AG04450 (cell line): ENCODE results near the gene AAGAB. TPM values are rescaled to one million over a fixed set of nuclear protein-coding genes. Genes with fewer than 3 reads are reported as not detected.

Experiments
- CTCF ChIA-PET: fragments of 300-600, 350-600 bp; formaldehyde crosslinking; extraction: SDS; loops from one replicate; lab custom pipeline; 2022; ENCODE audit warnings: antibody characterized with exemption, inconsistent platforms; lab: Charles Lee
- POLR2A ChIA-PET: fragments of 350-600 bp; formaldehyde crosslinking; extraction: SDS; loops from one replicate; lab custom pipeline; 2021; ENCODE audit warnings: antibody characterized with exemption, inconsistent platforms; lab: Yijun Ruan, JAX
- DNase-seq: peaks from one replicate; pipeline ENCODE4 v3.0.0-alpha.2; 2011; ENCODE audit warnings: low read depth, low spot score
- H3K27ac ChIP-seq: one replicate; pipeline ENCODE4 v1.5.1; 2012; ENCODE audit warnings: low read depth, low read length, control low read depth
- H3K27me3 ChIP-seq: one replicate; pipeline ENCODE4 v1.6.0; 2012; ENCODE audit warnings: low read length; ENCODE audit not compliant: control insufficient read depth, insufficient read depth
- H3K4me3 ChIP-seq: 2 replicates; pipeline ENCODE4 v1.5.1; 2011; ENCODE audit warnings: mild to moderate bottlenecking, low read depth, low read length, control low read depth
- H3K9me3 ChIP-seq: 2 replicates; pipeline ENCODE4 v1.5.1; 2012; ENCODE audit warnings: low read length; ENCODE audit not compliant: control insufficient read depth, insufficient read depth
- polyA plus RNA-seq: library from polyadenylated mRNA; depleted of rRNA; stranded (reverse); fragments of >200 nt; gene quantifications from 2 replicates; pipeline ENCODE4 v1.2.3, GENCODE V29; 2011
- TF ChIP-seq, protein P1 (sequence below): IDR thresholded peaks from 2 replicates; pipeline ENCODE4 v1.5.1; 2011; ENCODE audit warnings: low read depth, low read length, control low read depth, inconsistent platforms

Gene AAGAB
- polyA plus RNA-seq, 1 experiment, result 58.0 TPM

DNA sequence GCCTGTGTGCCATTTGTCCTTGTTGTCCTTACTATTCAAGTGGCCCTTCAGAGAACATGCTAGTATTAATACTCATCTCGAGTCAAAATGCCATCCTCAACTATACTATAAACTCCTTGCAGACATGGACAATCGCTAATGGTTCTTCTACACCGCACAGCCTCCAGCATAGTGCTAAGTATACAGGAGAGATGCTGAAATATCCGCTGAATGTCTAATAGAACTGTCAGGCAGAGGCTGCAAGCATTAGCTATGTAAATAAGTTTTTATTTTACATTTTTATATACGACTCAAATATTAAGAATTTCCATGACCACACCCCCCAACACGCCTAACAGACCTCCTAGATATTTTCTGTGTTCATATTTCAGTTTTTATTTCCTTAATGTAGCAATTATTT is 39.4 kb downstream of the AAGAB start:
- Histone ChIP-seq H3K9me3 (no peaks in the 10 kb centered on the region), H3K27ac (no peak overlapping the region), H3K27me3 (no peaks in the 10 kb centered on the region), H3K4me3 (no peak overlapping the region)
- ChIA-PET POLR2A (interaction anchor here (0.7 kb wide), 1 partner anchor 21 kb away, joined by 3 read pairs; no protein-coding TSS in a partner anchor), CTCF (no interaction called here)
- TF ChIP-seq, protein P1, sequence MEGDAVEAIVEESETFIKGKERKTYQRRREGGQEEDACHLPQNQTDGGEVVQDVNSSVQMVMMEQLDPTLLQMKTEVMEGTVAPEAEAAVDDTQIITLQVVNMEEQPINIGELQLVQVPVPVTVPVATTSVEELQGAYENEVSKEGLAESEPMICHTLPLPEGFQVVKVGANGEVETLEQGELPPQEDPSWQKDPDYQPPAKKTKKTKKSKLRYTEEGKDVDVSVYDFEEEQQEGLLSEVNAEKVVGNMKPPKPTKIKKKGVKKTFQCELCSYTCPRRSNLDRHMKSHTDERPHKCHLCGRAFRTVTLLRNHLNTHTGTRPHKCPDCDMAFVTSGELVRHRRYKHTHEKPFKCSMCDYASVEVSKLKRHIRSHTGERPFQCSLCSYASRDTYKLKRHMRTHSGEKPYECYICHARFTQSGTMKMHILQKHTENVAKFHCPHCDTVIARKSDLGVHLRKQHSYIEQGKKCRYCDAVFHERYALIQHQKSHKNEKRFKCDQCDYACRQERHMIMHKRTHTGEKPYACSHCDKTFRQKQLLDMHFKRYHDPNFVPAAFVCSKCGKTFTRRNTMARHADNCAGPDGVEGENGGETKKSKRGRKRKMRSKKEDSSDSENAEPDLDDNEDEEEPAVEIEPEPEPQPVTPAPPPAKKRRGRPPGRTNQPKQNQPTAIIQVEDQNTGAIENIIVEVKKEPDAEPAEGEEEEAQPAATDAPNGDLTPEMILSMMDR, result no peak
- DNase-seq, result no peak

DNA sequence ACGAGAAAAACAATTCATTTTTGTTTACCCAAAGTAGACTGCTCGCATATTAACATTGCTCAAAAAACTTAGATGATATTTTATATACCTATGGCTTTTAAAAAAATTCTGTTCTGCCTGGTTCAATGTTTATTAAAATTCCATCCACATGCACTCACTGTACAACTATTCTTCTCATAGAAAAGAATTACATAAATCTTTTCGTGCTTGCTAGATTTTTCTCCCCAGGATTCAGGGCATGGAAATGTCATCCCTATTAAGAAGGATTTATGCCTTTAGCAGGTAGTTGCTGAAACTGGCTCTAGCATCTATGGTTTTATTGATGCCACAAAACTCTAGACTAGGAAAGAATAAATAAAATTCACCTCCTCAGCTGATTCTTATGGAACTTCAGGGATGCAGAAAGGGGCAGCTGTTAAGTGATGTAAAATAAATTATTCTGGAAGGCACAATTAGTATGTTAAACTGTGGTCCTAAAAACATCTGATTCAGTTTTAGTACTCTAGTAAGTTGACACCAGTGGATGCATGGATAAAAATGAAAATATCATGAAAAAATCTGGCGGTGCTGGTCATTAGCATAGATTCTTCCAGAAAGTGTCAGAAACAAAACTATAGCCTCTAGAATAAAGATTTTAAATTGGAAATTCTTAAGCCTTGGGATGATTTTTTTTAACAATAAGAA is 41.6 kb downstream of the AAGAB start:
- H3K27me3 ChIP-seq, result no peaks in the 10 kb centered on the region
- TF ChIP-seq, protein P1, result no peak
- no peaks in the 10 kb centered on the region for H3K9me3 ChIP-seq
- POLR2A ChIA-PET, result no interaction called here
- H3K4me3 ChIP-seq, result no peak overlapping the region
- CTCF ChIA-PET, result no interaction called here
- no peak overlapping the region for H3K27ac ChIP-seq
- no peak for DNase-seq

DNA sequence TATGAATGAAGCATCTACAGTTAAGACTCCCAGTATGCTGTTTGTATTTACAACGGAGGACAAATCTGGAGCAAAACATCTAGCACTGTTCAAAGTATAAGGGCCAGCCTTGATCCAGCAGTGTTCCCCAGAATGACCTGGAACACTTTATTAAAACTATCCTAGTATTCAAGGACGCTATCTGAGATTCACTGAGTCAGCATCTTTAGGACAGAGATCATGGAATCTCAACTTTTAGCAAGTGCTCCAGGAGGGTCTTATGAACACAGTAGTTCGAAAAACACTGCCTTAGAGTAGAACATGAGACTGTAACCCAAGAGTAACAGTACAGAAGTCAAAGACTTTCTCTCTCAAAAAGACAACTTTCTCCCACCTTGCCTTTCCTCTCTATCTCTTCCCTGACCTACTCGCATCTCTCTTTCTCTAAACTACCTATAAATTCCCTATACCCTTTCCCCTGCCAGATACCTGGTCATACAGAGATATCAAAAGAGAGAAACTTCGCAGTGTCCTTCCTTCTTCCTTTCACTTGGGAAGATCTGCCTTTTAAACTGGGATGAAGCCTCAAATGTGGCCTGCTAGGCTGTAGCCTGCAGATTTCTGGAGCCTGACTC is 43.8 kb downstream of the AAGAB start:
- no peak overlapping the region for H3K4me3 ChIP-seq
- DNase-seq, result no peak
- POLR2A ChIA-PET, result interaction anchor here (0.6 kb wide), 1 partner anchor 43 kb away, joined by 4 read pairs; no protein-coding TSS in a partner anchor
- H3K27ac ChIP-seq, result no peak overlapping the region
- no peaks in the 10 kb centered on the region for H3K27me3 ChIP-seq
- CTCF ChIA-PET, result no interaction called here
- no peaks in the 10 kb centered on the region for H3K9me3 ChIP-seq
- TF ChIP-seq, protein P1, result no peak

DNA sequence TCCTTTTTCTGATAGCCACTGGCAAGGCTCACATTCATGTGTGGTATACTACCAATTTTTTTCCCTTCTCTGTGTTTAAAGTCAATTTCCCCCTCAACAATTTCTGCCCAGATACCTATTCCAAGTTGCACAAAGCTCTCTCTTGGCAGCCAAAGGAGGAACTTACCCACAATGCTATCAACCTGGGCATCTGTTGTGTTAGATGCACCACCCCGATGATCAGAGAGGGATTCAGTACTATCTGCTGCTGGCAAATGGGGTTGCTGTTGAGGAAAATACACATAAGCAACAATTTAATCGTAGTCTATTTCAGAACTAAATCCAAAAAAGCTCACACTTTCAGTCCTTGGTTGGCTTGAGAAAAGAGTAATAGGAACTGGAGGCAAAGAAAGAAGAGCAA is 46.1 kb downstream of the AAGAB start:
- no peak for DNase-seq
- Histone ChIP-seq H3K27me3 (no peaks in the 10 kb centered on the region), H3K4me3 (no peak overlapping the region), H3K27ac (no peak overlapping the region), H3K9me3 (no peaks in the 10 kb centered on the region)
- TF ChIP-seq, protein P1, result no peak
- ChIA-PET CTCF (no interaction called here), POLR2A (no interaction called here)

DNA sequence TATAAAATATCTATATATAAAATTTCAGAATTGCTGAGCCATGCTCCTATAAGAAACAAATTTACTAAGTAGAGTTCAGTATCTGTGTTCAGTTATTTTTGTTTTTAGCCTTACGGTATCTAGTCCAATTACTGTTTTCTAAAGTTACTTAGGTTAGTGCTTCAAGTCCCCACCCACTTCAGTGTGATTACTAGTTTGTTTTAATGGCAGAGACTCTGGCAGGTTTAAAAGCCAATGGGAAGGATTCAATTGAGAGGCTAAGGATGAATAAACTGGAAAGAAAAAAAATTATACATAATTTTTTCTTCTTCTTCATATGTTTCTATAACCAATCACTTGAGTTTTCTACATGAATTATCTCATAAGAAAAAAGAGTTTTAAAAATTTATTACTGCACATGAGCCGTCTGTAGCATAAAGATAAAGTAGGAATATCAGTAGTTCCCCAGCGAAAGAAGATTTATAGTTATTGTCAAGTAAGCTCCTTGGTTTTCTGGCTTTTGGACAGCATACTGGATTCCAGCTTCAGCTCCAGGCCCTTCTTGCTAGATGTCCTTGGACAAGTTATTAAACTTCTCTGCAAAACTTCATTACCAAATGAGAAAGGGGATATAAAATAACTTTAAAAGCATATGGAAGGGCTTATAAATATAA is 46.8 kb downstream of the AAGAB start:
- Histone ChIP-seq H3K9me3 (no peaks in the 10 kb centered on the region), H3K4me3 (no peak overlapping the region), H3K27me3 (no peaks in the 10 kb centered on the region), H3K27ac (no peak overlapping the region)
- TF ChIP-seq, protein P1, result no peak
- ChIA-PET CTCF (no interaction called here), POLR2A (no interaction called here)
- no peak for DNase-seq
